Heart left ventricle (tissue), 16 donors: ENCODE results near the gene GSK3B. TPM values are rescaled to one million over a fixed set of nuclear protein-coding genes. Genes with fewer than 3 reads are reported as not detected.

Source experiments
- ATAC-seq, 4 donors: fragments of 200-7000 bp; cut with Tn5 transposase; one replicate each; pipeline ENCODE4 v1.9.1; 2020 to 2022; ENCODE audit warnings: moderate library complexity in 4 of 4, mild to moderate bottlenecking in 3 of 4, moderate number of reproducible peaks in 1 of 4
- DNase-seq, 5 donors: peaks; one replicate each; pipeline ENCODE4 v3.0.0-alpha.2; 2020
- H3K27ac ChIP-seq, 12 donors: fragments of 200-600 bp; sonication (generic) in 4 of 12; one replicate each; pipeline versions ENCODE4 v1.5.0 to v1.8.0; 2016 to 2022; ENCODE audit warnings: mild to moderate bottlenecking in 2 of 12
- H3K27me3 ChIP-seq, 9 donors: fragments of 200-600 bp; sonication (generic) in 2 of 9; one replicate each; pipeline versions ENCODE4 v1.5.1 to v1.8.0; 2016 to 2022; ENCODE audit warnings: mild to moderate bottlenecking in 3 of 9
- H3K36me3 ChIP-seq, 9 donors: fragments of 200-600 bp; sonication (generic) in 2 of 9; one replicate each; pipeline versions ENCODE4 v1.5.0 to v1.8.0; 2018 to 2022; ENCODE audit warnings: mild to moderate bottlenecking in 2 of 9
- H3K4me1 ChIP-seq, 12 donors: fragments of 200-600 bp; sonication (generic) in 4 of 12; one replicate each; pipeline versions ENCODE4 v1.5.0 to v1.8.0; 2016 to 2022; ENCODE audit warnings: mild to moderate bottlenecking in 3 of 12
- H3K4me3 ChIP-seq, 12 donors: fragments of 200-600 bp; sonication (generic) in 4 of 12; one replicate each; pipeline versions ENCODE4 v1.5.0 to v1.8.0; 2017 to 2022; ENCODE audit warnings: mild to moderate bottlenecking in 9 of 12, moderate library complexity in 4 of 12
- H3K9me3 ChIP-seq, 12 donors: fragments of 200-600 bp; sonication (generic) in 4 of 12; one replicate each; pipeline versions ENCODE4 v1.5.0 to v1.8.0; 2016 to 2022; ENCODE audit warnings: mild to moderate bottlenecking in 1 of 12
- CTCF ChIP-seq, 12 donors: fragments of 200-600 bp; sonication (generic) in 4 of 12; IDR thresholded peaks; one replicate each; pipeline versions ENCODE4 v1.5.0 to v1.8.0; 2018 to 2022; ENCODE audit warnings: antibody characterized with exemption in 12 of 12, mild to moderate bottlenecking in 5 of 12
- POLR2A ChIP-seq, 2 donors: fragments of 450-650 bp; IDR thresholded peaks; one replicate each; pipeline ENCODE4 v1.6.1; 2017; ENCODE audit warnings: antibody characterized with exemption in 2 of 2, mild to moderate bottlenecking in 2 of 2, moderate library complexity in 2 of 2
- WGBS, 4 donors: extraction: QIAGEN DNeasy Blood & Tissue Kit in 2 of 4; methylation state at CpG; one replicate each; pipeline versions ENCODE4 v1.1.5 to v1.1.7; 2013 to 2018; 5-methylcytosine and 5-hydroxymethylcytosine counted together
- intact Hi-C, 10 donors: fragments of 100-400 bp; cut with DNase I; formaldehyde crosslinking; loops; one replicate each; pipeline versions ENCODE4 v1.11.1 to v1.14.2; 2022
- polyA plus RNA-seq, 2 donors: library from polyadenylated mRNA; stranded (reverse); fragments of 200-250 nt; gene quantifications; one replicate each; pipeline ENCODE4 v1.2.3, GENCODE V29; 2013
- total RNA-seq, 9 donors: library from RNA; depleted of rRNA in 2 of 9; stranded (reverse); fragments of >200 nt in 2 of 9; fragmentation: NEBNext Ultra II Directional in 3 of 9; extraction: Animal tissue kit (Norgen Biotek cat#: 25700) in 3 of 9; gene quantifications; one replicate each; pipeline versions ENCODE4 v1.1.0 to v1.2.4, GENCODE V29; 2016 to 2023
- donor health status: ischemic (EF 13 %, LVEDD 7.1; RV severe dilation, severe dysfunction).
- donor health status: healthy with polysubstance abuse.
- donor health status: DM: no; HTN: yes; CAD: no.
- donor health status: DM: no; HTN: no; CAD: no.
- donor health status: ischemic (EF 25% LVEDD 6.9; RV normal size, moderate dysfunction).
- donor health status: ischemic (EF 25% LVEDD 5.7; RV mildly dilated, moderate dysfunction).
- donor health status: healthy.
- donor health status: DM: yes; HTN: yes; CAD: no.
- donor health status: ischemic (EF 35%, LVEDD 5.7; RV mildly dilated, moderate dysfunction).
- donor health status: nonischemic (EF 11% LVEDD 7.7; RV severe dilation, severe dysfunction).
- donor health status: DM: yes; HTN: yes; CAD: no.
- donor health status: PGD.
- donor health status: ischemic (EF 29% LVEDD 5.4; RV normal size, mild dysfunction).
- donor health status: nonischemic (EF 23%, LVEDD 6.1; RV moderate dilation, normal function).

Gene GSK3B
- total and polyA plus RNA-seq, 11 donors, result 8.8 to 58.9 (median 41.2) TPM

- DNase-seq, result no peak
- ATAC-seq, result no peak
- Histone ChIP-seq H3K36me3 (no peaks in the 10 kb centered on the region), H3K9me3 (no peaks in the 10 kb centered on the region), H3K4me3 (no peak overlapping the region), H3K27ac (no peak overlapping the region), H3K27me3 (no peaks in the 10 kb centered on the region), H3K4me1 (peaks cover 0 to 60% (median 19%) of the 10 kb centered on the region in 12 donors)
- TF ChIP-seq CTCF (IDR thresholded peaks at IDR 0.05) (no peak), POLR2A (IDR thresholded peaks at IDR 0.05) (no peak)
- WGBS, 4 donors, result 79 to 89% (median 83%) methylated on average over 3 of the region's 3 CpGs
- intact Hi-C loops, result no loop called here
Observed at GRCh38 chr3:120067083-120067482, 27.2 kb downstream of the GSK3B start.

DNA sequence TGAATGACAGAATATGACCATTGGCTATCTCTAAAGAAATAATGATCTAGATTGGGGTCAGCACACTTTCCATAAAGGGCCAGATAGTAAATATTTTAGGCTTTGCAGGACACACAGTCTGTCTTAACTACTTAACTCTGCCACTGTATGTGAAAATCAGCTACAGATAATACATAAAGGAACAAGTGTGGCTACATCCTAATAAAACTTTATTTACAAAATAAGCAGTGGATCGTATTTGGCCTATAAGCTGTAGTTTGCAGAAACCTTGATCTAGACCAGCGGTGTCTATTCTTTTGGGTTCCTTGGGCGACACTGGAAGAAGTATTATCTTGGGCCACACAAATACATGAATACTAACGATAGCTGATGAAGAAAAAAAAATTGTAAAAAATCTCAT lies 27.6 kb downstream of the GSK3B start:
- no peak overlapping the region for H3K27ac ChIP-seq
- WGBS, 4 donors, result 84 to 97% (median 96%) methylated on average over 4 of the region's 4 CpGs
- ATAC-seq (no peak), DNase-seq (no peak)
- H3K27me3 ChIP-seq, result no peaks in the 10 kb centered on the region
- intact Hi-C loops, result no loop called here
- no peaks in the 10 kb centered on the region for H3K9me3 ChIP-seq
- H3K36me3 ChIP-seq, result no peaks in the 10 kb centered on the region
- TF ChIP-seq POLR2A (IDR thresholded peaks at IDR 0.05) (no peak), CTCF (IDR thresholded peaks at IDR 0.05) (no peak)
- H3K4me1 ChIP-seq, result peaks cover 0 to 55% (median 19%) of the 10 kb centered on the region in 12 donors
- no peak overlapping the region for H3K4me3 ChIP-seq

- peaks cover 0 to 58% (median 15%) of the 10 kb centered on the region in 12 donors for H3K4me1 ChIP-seq
- no peaks in the 10 kb centered on the region for H3K36me3 ChIP-seq
- H3K27me3 ChIP-seq, result no peaks in the 10 kb centered on the region
- WGBS, 4 donors, result 46 to 60% (median 58%) methylated on average over 2 of the region's 2 CpGs
- H3K9me3 ChIP-seq, result no peaks in the 10 kb centered on the region
- no peak for DNase-seq
- no peak for TF ChIP-seq POLR2A (IDR thresholded peaks at IDR 0.05)
- TF ChIP-seq CTCF (IDR thresholded peaks at IDR 0.05), result no peak
- H3K4me3 ChIP-seq, result no peak overlapping the region
- peak in 1 of 4 donors; percentile 54 for ATAC-seq
- no peak overlapping the region for H3K27ac ChIP-seq
- intact Hi-C loops, result no loop called here
Observed at GRCh38 chr3:120064641-120065040, 29.6 kb downstream of the GSK3B start.

GRCh38 chr3:120062474-120062873 lies 31.8 kb downstream of the GSK3B start:
- intact Hi-C loops, result no loop called here
- Histone ChIP-seq H3K27me3 (no peaks in the 10 kb centered on the region), H3K4me1 (peaks cover 0 to 60% (median 27%) of the 10 kb centered on the region in 12 donors), H3K36me3 (no peaks in the 10 kb centered on the region), H3K27ac (no peak overlapping the region), H3K4me3 (no peak overlapping the region), H3K9me3 (no peaks in the 10 kb centered on the region)
- DNase-seq, result no peak
- WGBS, 4 donors, result 81 to 85% (median 83%) methylated on average over 4 of the region's 4 CpGs
- TF ChIP-seq CTCF (IDR thresholded peaks at IDR 0.05) (no peak), POLR2A (IDR thresholded peaks at IDR 0.05) (no peak)
- ATAC-seq, result no peak
